Smooth muscle cell (in vitro differentiated cells): ENCODE data around the gene PIGV. TPM values are rescaled to one million over a fixed set of nuclear protein-coding genes. Genes with fewer than 3 reads are reported as not detected.

Experiments used
- DNase-seq: peaks from one replicate; lab custom pipeline; 2025; ENCODE audit not compliant: unreplicated experiment; lab: John Stamatoyannopoulos, UW
- H2AFZ ChIP-seq: fragments of 200-600 bp; sonication (generic); 2 replicates; pipeline ENCODE4 v1.6.0; 2016; ENCODE audit warnings: antibody characterized with exemption, low read depth, mild to moderate bottlenecking
- H3F3A ChIP-seq: fragments of 200-600 bp; sonication (generic); 2 replicates; pipeline ENCODE4 v1.6.0; 2017; ENCODE audit warnings: antibody characterized with exemption, low read depth
- H3K27ac ChIP-seq: fragments of 200-600 bp; sonication (generic); 2 replicates; pipeline ENCODE4 v1.5.1; 2016; ENCODE audit warnings: low read depth, mild to moderate bottlenecking
- H3K27me3 ChIP-seq: fragments of 200-600 bp; sonication (generic); 2 replicates; pipeline ENCODE4 v1.6.1; 2016; ENCODE audit warnings: low read depth, mild to moderate bottlenecking
- H3K36me3 ChIP-seq: fragments of 200-600 bp; sonication (generic); 2 replicates; pipeline ENCODE4 v1.5.1; 2016; ENCODE audit warnings: low read depth
- H3K4me1 ChIP-seq: fragments of 200-600 bp; sonication (generic); 2 replicates; pipeline ENCODE4 v1.5.1; 2016; ENCODE audit warnings: low read depth
- H3K4me2 ChIP-seq: fragments of 200-600 bp; sonication (generic); 2 replicates; pipeline ENCODE4 v1.6.0; 2016; ENCODE audit warnings: mild to moderate bottlenecking
- H3K4me3 ChIP-seq: fragments of 200-600 bp; sonication (generic); 2 replicates; pipeline ENCODE4 v1.5.1; 2016; ENCODE audit warnings: mild to moderate bottlenecking
- H3K79me2 ChIP-seq: fragments of 200-600 bp; sonication (generic); 2 replicates; pipeline ENCODE4 v1.6.0; 2016; ENCODE audit warnings: low read depth, mild to moderate bottlenecking
- H3K9ac ChIP-seq: fragments of 200-600 bp; sonication (generic); 2 replicates; pipeline ENCODE4 v1.6.0; 2016; ENCODE audit warnings: low read depth
- H3K9me3 ChIP-seq: fragments of 200-600 bp; sonication (generic); replicated peaks from 2 replicates; pipeline ENCODE4 v1.5.1; 2016; ENCODE audit warnings: low read depth
- H4K20me1 ChIP-seq: fragments of 200-600 bp; sonication (generic); 2 replicates; pipeline ENCODE4 v1.6.0; 2016; ENCODE audit warnings: low read depth
- WGBS: methylation state at CpG from one replicate; pipeline ENCODE4 v1.1.7; 2016; ENCODE audit warnings: low lambda C conversion rate; 5-methylcytosine and 5-hydroxymethylcytosine counted together
- polyA plus RNA-seq: library from polyadenylated mRNA; unstranded; fragments of >200 nt; fragmentation: Nextera tagmentation; extraction: Ambion mirVana; gene quantifications from 2 replicates; pipeline ENCODE4 v1.2.1, GENCODE V29; 2016
- total RNA-seq: library from RNA; depleted of rRNA; stranded (reverse); fragments of >200 nt; gene quantifications from 2 replicates; pipeline ENCODE4 v1.2.3, GENCODE V29; 2014
- TF ChIP-seq, protein P1 (sequence below): fragments of 200-600 bp; sonication (generic); IDR thresholded peaks from 2 replicates; pipeline ENCODE4 v1.5.1; 2017; ENCODE audit warnings: borderline replicate concordance, mild to moderate bottlenecking, antibody characterized with exemption; ENCODE audit not compliant: insufficient read depth, poor library complexity, severe bottlenecking

The PIGV gene
- total and polyA plus RNA-seq, 2 experiments from 2014 or later = 8.7 to 9.9 TPM

DNA sequence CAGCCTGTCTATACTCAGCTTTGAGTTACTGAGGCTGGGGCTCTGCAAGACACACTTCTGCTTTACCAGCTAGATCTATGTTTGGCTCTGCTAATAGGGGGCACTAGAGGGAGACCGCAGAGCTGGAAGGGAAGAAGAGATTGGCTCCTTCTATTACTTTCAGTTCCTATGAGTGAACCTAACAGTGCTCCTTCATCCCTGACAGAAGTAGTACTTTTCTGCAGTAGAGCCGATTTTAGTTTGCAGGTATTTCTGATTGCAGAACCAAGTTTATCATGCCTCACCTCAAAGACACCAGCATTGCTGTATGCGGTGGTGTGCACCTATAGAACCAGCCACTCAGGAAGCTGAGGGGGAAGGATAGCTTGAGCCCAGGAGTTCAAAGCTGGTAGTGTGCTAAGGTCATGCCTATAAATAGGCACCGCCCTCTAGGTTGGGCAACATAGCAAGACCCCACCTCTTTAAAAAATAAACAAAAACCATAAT, 33.1 kb downstream of the PIGV start:
- 88% methylated on average over 4 of the region's 4 CpGs for WGBS
- no peak overlapping the region for H3K9ac ChIP-seq

DNA sequence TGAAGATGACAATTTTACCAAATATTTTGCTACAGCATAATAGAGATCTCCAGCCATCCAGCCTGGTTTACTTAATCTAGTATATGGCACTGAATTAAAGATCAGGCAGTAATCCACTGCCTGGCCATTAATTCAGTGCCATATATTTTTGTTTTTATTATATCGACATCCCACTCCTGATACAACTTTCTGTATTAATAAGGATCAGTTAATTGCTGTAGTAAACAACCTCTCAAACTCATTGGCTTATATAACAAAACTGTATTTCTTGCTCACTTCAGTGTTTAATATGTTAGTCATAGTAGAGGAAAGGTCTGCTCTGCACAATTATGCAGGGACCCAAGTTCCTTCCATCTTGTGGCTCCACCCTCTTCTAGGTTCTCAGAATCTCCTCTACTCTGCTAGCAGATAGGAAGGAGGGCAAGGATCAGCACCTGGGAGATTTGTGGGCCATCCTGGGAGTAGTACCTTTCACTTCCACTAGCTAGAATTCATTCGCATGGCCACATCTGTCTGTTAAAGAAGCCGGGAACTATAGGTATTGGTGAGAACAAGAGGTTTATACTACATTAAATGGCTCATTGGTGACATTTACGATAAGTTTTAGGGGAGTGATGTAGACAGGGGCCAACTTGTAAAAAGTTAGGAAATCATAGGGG, 35.1 kb downstream of the PIGV start:
- TF ChIP-seq, protein P1, sequence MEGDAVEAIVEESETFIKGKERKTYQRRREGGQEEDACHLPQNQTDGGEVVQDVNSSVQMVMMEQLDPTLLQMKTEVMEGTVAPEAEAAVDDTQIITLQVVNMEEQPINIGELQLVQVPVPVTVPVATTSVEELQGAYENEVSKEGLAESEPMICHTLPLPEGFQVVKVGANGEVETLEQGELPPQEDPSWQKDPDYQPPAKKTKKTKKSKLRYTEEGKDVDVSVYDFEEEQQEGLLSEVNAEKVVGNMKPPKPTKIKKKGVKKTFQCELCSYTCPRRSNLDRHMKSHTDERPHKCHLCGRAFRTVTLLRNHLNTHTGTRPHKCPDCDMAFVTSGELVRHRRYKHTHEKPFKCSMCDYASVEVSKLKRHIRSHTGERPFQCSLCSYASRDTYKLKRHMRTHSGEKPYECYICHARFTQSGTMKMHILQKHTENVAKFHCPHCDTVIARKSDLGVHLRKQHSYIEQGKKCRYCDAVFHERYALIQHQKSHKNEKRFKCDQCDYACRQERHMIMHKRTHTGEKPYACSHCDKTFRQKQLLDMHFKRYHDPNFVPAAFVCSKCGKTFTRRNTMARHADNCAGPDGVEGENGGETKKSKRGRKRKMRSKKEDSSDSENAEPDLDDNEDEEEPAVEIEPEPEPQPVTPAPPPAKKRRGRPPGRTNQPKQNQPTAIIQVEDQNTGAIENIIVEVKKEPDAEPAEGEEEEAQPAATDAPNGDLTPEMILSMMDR = no peak
- peaks cover 12% of the 10 kb centered on the region for H3K4me1 ChIP-seq
- no peak overlapping the region for H2AFZ ChIP-seq
- H3K9me3 ChIP-seq = no peaks in the 10 kb centered on the region
- no peak overlapping the region for H3K9ac ChIP-seq
- peaks cover 6% of the 10 kb centered on the region for H4K20me1 ChIP-seq
- H3K27me3 ChIP-seq = no peaks in the 10 kb centered on the region
- no peak for DNase-seq
- H3K36me3 ChIP-seq = no peaks in the 10 kb centered on the region
- H3K4me2 ChIP-seq = no peak overlapping the region
- H3K27ac ChIP-seq = no peak overlapping the region
- peaks cover 12% of the 10 kb centered on the region for H3K79me2 ChIP-seq
- no peak overlapping the region for H3K4me3 ChIP-seq
- WGBS = 98% methylated on average over 4 of the region's 4 CpGs
- no peaks in the 10 kb centered on the region for H3F3A ChIP-seq

More for the DNA sequence above, 33.1 kb downstream of the PIGV start:
- H3K4me2 ChIP-seq = no peak overlapping the region
- no peaks in the 10 kb centered on the region for H3K36me3 ChIP-seq
- H3K9me3 ChIP-seq = no peaks in the 10 kb centered on the region
- no peaks in the 10 kb centered on the region for H3K27me3 ChIP-seq
- no peak for DNase-seq
- no peak overlapping the region for H2AFZ ChIP-seq
- no peak overlapping the region for H3K4me3 ChIP-seq
- H3K79me2 ChIP-seq = no peaks in the 10 kb centered on the region
- no peaks in the 10 kb centered on the region for H3F3A ChIP-seq
- peaks cover 1% of the 10 kb centered on the region for H3K4me1 ChIP-seq
- TF ChIP-seq, protein P1 = no peak
- no peaks in the 10 kb centered on the region for H4K20me1 ChIP-seq
- no peak overlapping the region for H3K27ac ChIP-seq

DNA sequence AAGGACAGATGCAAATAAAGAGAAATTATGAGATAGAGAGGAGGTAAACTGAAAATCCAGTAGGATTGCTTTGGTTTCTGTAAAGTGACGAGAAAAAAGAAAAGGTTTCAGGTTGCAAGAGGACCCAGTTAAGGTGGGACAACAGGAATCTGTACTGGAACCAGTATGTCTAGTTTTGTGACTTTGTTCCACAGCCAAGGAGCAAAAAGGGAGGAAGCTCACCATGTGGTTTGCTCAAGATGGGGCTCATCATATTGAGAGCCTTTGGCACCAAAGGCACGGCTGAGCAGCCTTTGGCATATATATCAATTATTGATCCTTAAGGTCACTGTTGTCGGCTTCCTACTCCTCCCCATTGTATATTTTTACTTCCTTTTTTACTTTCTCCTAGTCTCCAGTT, 37.0 kb downstream of the PIGV start:
- Histone ChIP-seq H4K20me1 (peaks cover 22% of the 10 kb centered on the region), H3K9me3 (no peaks in the 10 kb centered on the region), H3K79me2 (peaks cover 25% of the 10 kb centered on the region), H3K4me1 (peaks cover 21% of the 10 kb centered on the region), H3K27me3 (no peaks in the 10 kb centered on the region), H3K4me3 (no peak overlapping the region), H3K4me2 (peak overlapping the region; percentile 23), H2AFZ (no peak overlapping the region), H3K27ac (peak overlapping the region; percentile 32), H3K9ac (no peak overlapping the region), H3K36me3 (no peaks in the 10 kb centered on the region), H3F3A (no peaks in the 10 kb centered on the region)
- 68% methylated on average over 3 of the region's 3 CpGs for WGBS
- DNase-seq = no peak
- TF ChIP-seq, protein P1 = no peak
